AG10803 (cell line): ENCODE results near the gene ATP9A.

Experiments used
- DNase-seq: peaks from one replicate; pipeline ENCODE4 v3.0.0; 2010; ENCODE audit warnings: low read depth
- H3K4me3 ChIP-seq: 2 replicates; pipeline ENCODE4 v1.5.1; 2011; ENCODE audit warnings: mild to moderate bottlenecking, low read length, control low read depth
- TF ChIP-seq, protein P1 (sequence below): conservative IDR thresholded peaks from 2 replicates; pipeline ENCODE4 v1.5.1; 2011; ENCODE audit warnings: mild to moderate bottlenecking, low read length, control low read depth, inconsistent platforms

The ATP9A gene

DNA sequence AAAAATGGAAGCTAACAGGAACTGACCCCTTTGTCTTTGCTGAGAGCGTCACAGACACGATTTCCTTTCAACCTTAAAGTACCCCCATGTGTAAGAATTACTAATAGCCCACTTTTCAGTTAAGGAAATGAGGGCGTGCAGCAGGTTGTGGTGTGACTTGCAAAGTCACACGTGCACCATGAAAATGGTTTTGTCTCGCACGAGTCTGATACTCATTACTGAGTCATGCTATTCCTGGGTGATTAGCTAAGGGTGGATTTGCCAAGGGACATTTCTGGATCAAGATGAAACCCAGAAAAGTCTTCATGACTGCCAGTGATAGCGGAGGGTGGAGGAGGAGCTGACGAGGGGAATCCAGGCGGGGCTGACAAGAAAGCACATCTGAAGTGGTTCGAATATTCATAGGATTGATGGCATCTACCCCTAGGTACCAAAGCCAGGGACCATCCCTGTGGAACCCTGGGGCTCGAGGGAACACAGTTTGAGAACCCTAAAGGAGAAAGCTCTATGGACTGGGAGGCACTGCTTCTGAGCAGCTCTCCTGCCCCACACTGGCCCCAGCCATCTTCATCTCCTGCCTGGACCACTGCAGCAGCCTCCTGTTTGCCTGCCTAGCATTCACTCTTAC, 213.5 kb downstream of the ATP9A start:
- no peak overlapping the region for H3K4me3 ChIP-seq
- TF ChIP-seq, protein P1, sequence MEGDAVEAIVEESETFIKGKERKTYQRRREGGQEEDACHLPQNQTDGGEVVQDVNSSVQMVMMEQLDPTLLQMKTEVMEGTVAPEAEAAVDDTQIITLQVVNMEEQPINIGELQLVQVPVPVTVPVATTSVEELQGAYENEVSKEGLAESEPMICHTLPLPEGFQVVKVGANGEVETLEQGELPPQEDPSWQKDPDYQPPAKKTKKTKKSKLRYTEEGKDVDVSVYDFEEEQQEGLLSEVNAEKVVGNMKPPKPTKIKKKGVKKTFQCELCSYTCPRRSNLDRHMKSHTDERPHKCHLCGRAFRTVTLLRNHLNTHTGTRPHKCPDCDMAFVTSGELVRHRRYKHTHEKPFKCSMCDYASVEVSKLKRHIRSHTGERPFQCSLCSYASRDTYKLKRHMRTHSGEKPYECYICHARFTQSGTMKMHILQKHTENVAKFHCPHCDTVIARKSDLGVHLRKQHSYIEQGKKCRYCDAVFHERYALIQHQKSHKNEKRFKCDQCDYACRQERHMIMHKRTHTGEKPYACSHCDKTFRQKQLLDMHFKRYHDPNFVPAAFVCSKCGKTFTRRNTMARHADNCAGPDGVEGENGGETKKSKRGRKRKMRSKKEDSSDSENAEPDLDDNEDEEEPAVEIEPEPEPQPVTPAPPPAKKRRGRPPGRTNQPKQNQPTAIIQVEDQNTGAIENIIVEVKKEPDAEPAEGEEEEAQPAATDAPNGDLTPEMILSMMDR: no peak
- peak; percentile 88 for DNase-seq

DNA sequence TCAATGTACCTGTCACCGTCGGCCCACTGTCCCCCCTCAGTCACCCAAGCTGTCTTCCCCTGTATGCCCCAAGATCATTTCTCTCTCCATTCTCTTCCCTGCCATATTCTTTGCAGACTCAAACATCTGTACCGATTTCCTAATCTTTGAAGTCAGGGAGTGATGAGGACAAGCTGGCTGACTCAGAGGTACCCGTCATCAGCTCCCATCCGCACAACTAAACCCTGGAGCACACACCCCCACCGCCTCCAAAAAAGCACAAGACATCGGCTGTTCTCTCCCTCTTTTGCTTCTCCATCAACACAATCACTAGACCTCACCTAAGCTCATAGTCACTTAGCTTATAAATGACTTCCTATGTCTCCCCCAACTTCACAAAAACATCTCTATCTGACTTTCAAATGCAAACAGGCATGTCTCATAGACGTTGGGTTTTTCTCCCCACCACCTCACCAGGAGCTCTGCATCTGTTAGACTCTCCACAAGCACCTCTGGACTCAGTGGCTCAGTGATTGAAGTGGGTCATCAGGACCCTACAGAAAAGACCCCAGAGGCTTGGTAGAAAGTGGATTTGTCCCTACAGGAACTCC, 214.2 kb downstream of the ATP9A start:
- TF ChIP-seq, protein P1: no peak
- no peak overlapping the region for H3K4me3 ChIP-seq
- DNase-seq: peak; percentile 75

DNA sequence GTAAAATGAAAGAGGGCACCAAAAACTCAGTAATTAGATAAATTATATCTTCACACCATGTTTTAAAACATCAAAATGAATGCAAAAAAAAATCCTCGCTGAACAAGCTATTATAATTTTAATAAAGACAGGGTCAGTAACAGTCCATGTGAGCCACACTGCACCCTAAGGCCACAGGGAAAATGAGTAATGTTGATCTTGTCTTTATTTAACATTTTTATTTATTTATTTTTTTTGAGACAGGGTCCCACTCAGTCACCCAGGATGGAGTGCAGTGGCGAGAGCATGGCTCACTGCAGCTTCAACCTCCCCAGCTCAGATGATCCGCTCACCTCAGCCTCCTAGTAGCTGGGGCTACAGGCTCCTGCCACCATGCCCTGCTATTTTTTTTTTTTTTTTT, 217.0 kb downstream of the ATP9A start:
- TF ChIP-seq, protein P1: no peak
- no peak for DNase-seq

DNA sequence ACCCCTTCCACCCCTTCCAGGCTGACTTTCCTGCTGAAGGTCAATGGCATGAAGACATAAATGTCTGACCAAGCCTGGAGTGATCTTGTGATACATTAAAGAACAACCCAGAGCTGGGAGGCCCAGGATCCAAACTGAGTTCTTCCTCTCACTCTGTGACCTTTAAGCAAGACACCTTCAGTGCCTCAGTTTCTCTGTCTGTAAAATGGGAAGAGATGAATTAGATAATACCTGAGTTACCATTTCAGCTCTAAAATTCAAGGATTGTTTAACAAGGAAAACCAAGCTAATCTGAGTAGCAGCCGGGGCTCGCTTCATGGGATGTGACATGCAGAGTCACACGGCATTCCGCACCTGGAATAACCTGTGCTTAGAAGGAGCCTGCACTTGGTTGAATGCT, 218.7 kb downstream of the ATP9A start:
- no peak overlapping the region for H3K4me3 ChIP-seq
- DNase-seq: no peak
- TF ChIP-seq, protein P1: no peak

More for the DNA sequence above, 217.0 kb downstream of the ATP9A start:
- H3K4me3 ChIP-seq: no peak overlapping the region

DNA sequence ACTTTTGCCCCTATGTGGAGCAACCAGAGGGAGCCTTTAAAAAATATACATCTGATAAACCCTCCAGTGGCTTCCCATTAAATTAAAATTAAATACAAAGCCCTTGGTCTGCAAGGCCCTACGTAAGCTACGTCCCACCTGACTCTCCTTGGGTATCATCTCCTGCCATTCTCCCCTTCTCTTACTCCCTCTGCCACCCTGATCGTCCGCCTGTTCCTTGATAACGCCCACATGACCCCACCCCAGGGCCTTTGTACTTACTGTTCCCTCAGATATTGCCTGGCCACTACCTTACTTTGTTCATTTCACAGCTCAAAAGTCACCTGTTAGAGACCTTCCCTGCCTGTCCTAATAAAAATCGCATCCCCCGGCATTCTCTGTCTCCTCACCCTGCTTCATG, 220.2 kb downstream of the ATP9A start:
- DNase-seq: no peak
- TF ChIP-seq, protein P1: no peak
- H3K4me3 ChIP-seq: no peak overlapping the region
